Activated CD8-positive, alpha-beta memory T cell treated with anti-CD3 and anti-CD28 coated beads, Interleukin-2, amount 50 U/mL, for 1 hour (primary cell): ENCODE results near the gene MLST8.

Experiments used
- DNase-seq: peaks from one replicate; pipeline ENCODE4 v3.0.0-alpha.2; 2020; ENCODE audit errors: extremely low read depth

The MLST8 gene

GRCh38 chr16:2173366-2173765 lies 31.9 kb upstream of the MLST8 start:
- no peak for DNase-seq

GRCh38 chr16:2173916-2174315 lies 31.3 kb upstream of the MLST8 start:
- no peak for DNase-seq

GRCh38 chr16:2174396-2175131 lies 30.7 kb upstream of the MLST8 start:
- no peak for DNase-seq

GRCh38 chr16:2175454-2175853 lies 29.8 kb upstream of the MLST8 start:
- no peak for DNase-seq

GRCh38 chr16:2176047-2176446 lies 29.2 kb upstream of the MLST8 start:
- no peak for DNase-seq

GRCh38 chr16:2177101-2177500 lies 28.2 kb upstream of the MLST8 start:
- DNase-seq, result no peak

- no peak for DNase-seq
These were observed 27.7 kb upstream of the MLST8 start for GRCh38 chr16:2177561-2177960.

GRCh38 chr16:2178321-2179106 lies 26.7 kb upstream of the MLST8 start:
- DNase-seq, result no peak

- DNase-seq, result no peak
These were observed 26.1 kb upstream of the MLST8 start for GRCh38 chr16:2179107-2179501.

GRCh38 chr16:2179576-2179975 lies 25.7 kb upstream of the MLST8 start:
- no peak for DNase-seq

GRCh38 chr16:2180461-2180860 lies 24.8 kb upstream of the MLST8 start:
- no peak for DNase-seq

- no peak for DNase-seq
These were observed 24.0 kb upstream of the MLST8 start for GRCh38 chr16:2180962-2181923.

- no peak for DNase-seq
These were observed 23.3 kb upstream of the MLST8 start for GRCh38 chr16:2181952-2182351.

- DNase-seq, result no peak
These were observed 21.6 kb upstream of the MLST8 start for GRCh38 chr16:2183671-2184070.

GRCh38 chr16:2184346-2184745 lies 20.9 kb upstream of the MLST8 start:
- no peak for DNase-seq

GRCh38 chr16:2184962-2185361 lies 20.3 kb upstream of the MLST8 start:
- DNase-seq, result no peak

- no peak for DNase-seq
These were observed 19.2 kb upstream of the MLST8 start for GRCh38 chr16:2186064-2186463.

- DNase-seq, result no peak
These were observed 18.7 kb upstream of the MLST8 start for GRCh38 chr16:2186505-2186904.

GRCh38 chr16:2187212-2187611 lies 18.0 kb upstream of the MLST8 start:
- DNase-seq, result no peak

- DNase-seq, result no peak
These were observed 16.9 kb upstream of the MLST8 start for GRCh38 chr16:2188395-2188794.

- no peak for DNase-seq
These were observed 15.9 kb upstream of the MLST8 start for GRCh38 chr16:2189252-2189893.
